Measurements from ENCODE around the gene RAPGEF2.
"Not testable (repeated sequence)": the region's sequence is repeated elsewhere in the genome, so short reads cannot be mapped to it uniquely, and the experiment has no call there.

RAPGEF2 gene

DNA sequence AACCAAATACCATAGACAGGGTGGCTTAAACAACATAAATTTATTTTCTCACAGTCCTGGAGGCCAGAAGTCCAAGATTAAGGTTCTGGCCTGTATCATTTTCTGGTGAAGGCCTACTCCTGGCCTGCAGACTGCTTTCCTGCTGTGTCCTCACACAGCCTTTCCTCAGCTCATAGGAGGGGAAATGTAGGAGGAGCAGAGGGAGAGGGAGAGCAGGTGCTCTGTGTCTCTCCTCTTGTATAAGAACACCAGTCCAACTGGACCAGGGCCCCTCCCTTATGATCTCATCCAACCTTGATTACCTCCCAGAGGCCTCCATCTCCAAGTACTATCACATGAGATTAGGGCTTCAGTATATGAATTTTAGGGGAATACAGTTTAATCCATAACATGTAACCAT is 34.3 kb downstream of the RAPGEF2 start:
- no peak for DNase-seq (ENCODE audit: low spot score)

DNA sequence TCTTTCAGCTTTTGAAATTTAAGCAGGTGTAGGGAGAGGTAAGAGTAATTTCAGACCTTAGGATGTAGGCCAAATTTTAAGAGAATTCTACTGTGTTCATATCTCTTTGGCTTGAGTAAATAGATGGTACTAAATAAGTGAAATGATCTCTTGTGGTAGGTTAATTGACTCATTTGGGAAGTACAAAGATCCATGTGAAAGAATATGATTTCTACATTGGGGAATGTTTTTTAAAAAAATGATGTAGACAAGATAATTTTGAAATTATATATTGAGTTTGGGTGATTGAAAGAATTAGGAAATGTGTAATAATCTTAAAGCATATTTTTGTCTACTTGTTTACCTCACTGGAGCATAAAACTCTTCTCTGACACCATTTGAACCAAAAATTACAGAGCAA is 35.6 kb downstream of the RAPGEF2 start:
- DNase-seq (ENCODE audit: low spot score), result no peak

DNA sequence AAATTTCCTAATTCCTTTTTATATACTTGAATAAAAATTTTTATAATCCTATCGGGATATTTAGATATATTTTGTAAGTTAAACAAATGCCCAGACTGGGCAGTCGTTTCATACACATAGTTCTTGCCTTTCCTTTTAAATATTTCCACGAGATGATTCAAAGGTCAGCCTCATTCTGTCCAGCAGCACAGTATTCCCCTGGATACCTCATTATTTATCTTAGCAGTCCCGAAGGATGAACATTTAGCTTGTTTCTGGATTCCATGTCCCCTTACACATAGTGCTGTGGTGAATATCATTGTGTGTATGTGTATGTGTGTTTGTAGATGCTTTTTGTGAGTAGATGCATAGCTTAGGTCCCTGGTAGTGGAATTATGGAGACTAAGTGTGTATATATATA is 38.3 kb downstream of the RAPGEF2 start:
- no peak for DNase-seq (ENCODE audit: low spot score)

DNA sequence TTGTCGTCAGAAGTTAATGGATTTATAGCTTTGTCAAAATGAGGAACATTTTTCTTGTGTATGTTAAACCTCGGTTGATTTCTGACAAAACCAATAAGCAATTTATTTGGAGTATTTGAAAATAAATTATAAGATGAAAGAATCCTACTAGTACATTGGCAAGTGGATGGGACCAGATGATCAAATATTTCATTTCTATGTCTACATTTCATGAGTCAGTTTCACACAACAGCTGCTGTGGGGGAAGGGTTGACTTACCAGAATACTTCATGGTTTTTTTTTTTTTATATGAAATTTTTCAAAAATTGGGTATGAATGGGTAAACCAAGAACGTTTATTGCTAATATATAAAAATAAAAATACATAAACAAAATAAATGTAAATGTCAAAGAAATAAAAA is 39.4 kb downstream of the RAPGEF2 start:
- DNase-seq (ENCODE audit: low spot score), result peak; percentile 13

DNA sequence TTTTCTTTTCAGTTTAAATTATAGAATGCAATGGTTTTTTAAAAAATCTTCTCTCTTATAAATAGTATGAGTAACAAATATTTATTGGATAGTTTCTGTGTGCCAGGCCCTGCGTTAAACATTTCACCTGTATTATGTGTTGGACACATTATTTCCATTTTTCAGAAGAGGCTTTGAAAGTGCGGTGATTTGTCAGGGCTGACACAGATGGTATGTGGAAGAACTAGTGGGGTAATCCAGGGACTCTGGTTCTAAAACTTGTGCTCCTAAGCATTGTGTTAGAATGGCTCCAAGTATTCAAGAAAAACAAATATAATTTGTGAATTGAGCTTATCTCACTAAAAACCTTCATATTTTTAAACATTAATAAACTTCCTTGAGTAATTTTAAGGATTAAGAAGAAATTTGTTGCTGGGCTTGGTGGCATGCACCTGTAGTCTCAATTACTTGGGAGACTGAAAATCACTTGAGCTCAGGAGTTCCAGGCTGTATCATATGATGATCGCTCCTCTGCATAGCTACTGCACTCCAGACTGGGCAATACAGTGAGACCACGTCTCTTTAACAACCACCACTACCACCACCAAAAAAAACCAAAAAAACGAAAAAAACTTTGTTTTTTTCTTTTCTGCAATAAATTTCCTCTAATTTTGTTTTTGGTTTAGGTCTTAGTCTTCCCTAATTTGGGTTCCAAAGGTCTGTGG is 40.0 kb downstream of the RAPGEF2 start:
- DNase-seq (ENCODE audit: low spot score), result no peak

DNA sequence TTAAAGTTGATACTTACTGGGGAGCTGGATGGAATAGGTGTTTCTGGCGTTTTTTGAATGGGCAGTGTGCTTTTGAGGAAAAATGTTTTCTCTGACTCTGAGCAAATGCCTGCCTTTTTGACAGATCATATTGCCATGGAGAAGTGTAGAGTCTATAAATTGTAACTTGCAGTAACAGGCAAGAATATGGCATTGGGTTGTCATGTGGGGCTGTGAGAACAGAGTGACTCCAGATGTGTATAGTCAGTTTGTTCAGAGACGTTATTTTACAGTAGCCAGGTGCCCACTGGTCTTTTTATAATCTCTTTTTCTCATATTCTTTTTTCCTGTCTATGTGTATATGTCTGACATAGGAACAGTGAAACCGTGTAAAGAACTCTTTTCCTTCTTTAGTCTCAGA is 40.8 kb downstream of the RAPGEF2 start:
- DNase-seq (ENCODE audit: low spot score), result no peak

DNA sequence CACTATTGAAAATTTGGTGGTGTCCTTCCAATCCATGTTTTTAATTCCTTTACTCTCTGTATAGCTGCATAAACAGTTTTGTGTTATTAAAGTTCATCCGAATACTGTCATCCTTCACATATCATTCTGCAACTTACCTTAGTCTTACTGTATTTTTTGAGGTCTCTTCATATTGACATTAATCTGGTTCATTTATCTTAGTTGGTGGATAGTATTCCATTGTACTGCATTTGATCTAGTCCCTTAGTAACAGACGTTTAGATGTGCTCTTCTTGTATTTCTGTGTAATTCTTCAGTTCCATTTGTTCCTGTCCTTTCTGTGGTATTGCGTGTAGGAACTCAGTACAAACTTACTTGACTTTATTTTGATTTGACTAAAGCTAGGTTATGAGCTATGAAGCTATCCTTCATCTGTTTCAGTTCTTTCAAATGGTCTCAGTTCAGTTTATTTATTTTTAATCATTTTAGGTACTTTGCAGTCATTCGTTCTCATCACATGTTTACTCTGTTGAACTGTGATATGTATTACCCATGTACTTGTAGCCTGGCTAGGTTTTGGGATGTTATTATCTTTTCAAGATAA is 41.3 kb downstream of the RAPGEF2 start:
- no peak for DNase-seq (ENCODE audit: low spot score)

DNA sequence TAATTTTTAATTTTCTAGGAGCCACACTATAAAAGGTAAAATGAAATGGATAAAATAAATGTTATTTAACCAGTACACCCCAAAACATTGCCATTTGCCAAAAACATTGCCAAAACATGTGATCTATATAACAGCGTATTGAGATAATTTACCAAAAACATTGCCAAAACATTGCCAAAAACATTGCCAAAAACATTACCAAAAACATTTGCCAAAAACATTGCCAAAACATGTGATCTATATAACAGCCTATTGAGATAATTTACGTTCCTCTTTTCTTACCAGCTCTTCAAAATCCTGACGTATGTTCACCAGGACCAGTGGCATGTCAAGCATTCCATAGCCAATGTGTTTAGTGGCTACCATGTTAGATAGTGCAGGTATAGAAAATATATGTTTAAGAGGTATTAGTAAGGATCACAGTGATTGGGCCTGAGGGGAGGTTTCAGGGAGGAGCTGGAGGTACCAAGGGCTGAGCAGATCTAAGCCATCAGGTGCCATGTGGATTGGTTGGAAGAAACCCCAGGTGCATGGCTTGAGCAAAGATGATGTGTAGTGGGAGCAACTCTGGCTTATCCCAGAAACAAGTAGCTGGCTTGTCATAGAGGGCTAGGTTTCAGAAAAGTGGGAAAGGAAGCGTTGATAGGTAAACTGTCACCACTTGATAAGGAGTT is 42.6 kb downstream of the RAPGEF2 start:
- DNase-seq (ENCODE audit: low spot score), result no peak

DNA sequence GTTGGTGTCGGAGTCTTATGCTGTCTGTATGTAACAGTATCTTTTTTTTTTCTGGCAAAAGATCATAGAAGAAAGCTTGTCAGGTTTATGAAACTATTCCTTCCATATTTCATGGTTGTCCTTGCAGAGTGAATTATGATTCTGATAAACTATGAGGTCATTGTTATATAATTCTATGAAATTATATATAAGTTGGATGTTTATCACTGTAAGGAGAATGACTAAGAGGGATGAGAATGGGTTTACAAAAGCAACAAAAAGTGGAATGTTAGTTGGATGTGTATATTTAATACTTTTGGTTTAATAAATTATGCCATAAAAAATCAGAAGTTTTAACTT is 43.1 kb downstream of the RAPGEF2 start:
- DNase-seq (ENCODE audit: low spot score), result no peak

DNA sequence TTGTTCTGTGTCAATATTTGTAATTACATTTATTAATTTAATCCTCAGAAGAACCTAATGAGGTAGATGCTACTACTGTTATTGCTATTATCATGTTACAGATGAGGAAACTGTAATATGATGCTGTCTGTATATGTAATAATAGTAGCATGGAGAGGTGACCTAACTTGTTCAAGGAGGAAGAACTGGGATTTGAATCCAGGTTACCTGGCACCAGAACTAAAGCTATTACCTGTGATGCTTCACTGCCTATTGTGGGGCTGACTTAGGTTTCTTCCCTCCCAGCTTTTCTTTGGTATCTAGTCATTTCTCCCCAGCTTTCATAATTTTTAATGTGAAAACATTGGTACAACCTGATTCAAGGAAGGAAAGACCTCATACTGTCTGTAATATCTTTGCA is 43.6 kb downstream of the RAPGEF2 start:
- DNase-seq (ENCODE audit: low spot score), result no peak

DNA sequence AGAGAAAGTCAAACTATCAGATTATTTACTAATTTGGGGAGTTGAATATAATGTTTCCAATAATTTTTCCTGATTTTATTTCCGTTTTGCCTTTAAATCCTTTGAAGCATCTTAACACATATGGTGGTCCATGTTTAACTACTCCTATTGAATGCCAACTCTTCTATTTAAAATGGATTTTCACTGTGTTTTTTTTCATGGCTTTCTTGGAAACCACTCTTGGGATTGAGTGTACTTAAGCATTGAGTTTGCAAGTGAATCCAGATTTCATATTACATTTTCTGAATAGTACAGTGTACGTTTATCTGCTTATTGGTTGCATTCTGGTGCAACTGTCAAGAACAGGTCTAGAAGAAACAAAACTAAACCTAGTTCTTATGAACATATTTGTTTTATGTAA is 45.6 kb downstream of the RAPGEF2 start:
- DNase-seq (ENCODE audit: low spot score), result no peak

DNA sequence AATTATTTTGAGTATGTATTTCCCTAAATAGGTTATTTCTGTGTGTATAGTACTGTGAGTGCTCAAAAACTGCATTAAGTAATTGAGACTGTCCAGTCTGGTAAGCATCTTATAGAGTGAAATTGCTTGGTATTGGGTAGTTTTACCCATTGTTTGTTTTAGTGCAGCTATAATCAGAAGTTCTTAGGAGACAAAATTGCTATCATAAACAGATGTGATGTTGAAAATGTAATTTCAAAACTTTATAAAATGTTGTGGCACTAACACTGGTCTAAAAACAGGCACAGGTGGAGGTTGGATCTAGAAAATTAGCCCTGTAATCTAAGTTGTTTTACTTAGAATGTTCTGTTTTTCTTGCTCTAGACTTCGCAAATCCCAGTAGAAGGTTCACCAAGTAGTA is 46.8 kb downstream of the RAPGEF2 start:
- no peak for DNase-seq (ENCODE audit: low spot score)

DNA sequence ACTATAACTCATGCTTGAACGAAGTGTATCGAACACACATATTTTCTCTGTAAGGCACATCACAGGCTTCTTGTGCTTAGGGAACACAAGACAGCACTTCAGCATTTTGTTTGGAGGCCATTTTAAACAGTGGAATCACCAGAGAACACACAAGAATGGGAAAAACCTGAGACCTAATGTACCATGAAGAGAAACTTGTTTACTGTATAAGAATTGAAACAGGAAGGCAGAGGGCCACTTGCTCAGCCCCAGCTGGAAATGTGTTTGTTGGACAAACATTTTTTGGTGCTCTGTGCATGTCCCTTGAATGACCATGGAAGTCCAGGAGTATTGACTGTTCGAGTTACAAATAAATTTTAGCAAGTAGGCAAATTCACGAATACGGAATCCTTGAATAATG is 47.5 kb downstream of the RAPGEF2 start:
- no peak for DNase-seq (ENCODE audit: low spot score)

DNA sequence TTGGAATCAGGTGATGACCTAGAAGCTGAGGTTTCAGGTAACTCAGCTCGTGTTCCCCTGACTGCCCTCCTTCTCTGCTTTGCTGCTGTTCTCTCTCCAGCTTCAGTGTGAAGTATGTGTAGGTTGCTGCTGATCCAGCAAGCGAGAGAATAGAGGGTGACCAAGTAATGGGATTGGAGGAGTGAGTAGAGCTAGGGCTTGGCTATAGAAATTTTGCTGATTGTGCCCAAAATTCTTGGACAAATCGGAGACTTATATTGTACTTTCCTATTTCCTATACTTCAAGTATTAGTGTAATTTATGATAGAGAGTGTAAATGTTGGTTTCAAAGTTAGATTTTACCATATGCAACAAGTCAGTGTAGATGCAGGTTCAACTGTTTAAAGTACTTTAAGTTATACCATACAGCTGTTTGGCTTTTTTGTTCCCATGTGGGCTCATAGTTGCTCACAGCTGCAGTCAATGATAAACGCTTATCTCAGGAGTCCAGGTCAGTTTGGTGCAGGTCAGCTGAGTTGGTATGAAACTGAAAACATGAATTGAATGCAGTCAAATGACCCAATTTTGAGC is 48.0 kb downstream of the RAPGEF2 start:
- DNase-seq (ENCODE audit: low spot score), result no peak

DNA sequence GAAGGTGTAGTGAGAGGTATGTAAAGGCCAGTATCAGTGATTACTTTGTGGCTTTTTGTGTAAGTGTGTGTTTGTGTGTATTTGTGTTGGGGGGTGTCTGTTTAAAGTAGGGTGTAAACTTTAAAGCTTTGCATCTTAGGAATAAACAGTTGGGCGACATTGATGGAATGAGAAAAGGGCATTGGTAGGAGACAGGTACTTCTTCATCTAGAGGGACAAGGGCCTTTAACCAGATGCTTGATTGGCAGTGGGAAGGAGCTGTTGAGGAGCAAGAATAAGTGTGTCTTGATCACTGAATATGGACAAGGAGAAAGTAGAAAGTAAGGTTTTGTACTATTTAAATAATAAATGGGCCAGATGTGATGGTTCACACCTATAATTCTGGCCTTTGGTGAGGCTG is 48.8 kb downstream of the RAPGEF2 start:
- no peak for DNase-seq (ENCODE audit: low spot score)

DNA sequence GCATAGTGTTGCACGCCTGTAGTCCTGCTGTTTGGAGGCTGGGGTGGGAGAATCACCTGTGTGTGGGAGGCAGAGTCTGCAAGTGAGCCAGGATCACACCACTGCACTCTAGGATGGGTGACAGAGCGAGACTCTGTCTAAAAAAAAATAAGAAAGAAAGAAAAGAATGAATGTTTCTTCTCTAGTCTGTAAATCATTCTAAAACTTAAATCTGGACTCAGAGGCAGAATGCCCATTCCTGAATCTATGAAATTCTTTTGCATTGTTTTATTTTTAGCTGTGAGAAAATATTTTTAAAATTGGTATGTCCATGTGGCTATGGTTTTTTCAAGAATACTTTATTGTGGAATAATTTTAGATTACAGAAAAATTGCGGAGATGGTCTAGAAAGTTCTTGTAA is 49.3 kb downstream of the RAPGEF2 start:
- no peak for DNase-seq (ENCODE audit: low spot score)

DNA sequence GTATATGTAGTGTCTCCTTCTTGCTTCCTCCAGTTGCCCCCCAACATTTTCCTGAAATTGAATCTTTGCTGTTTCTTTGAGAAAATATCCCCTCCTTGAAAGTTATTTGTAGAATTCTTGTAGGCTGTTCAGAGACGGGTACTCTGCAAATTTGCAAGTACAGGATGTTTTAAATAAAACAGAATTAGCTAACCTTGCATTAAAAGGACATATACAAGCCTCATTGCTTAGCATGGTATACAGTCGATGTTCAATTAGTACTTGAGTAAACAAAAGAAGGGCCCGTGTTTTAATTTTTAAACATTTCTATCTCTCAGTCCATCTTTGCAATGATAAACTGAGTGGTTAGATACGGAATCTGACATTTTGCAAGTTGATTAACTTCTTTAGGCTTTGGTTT is 50.8 kb downstream of the RAPGEF2 start:
- DNase-seq (ENCODE audit: low spot score), result no peak

DNA sequence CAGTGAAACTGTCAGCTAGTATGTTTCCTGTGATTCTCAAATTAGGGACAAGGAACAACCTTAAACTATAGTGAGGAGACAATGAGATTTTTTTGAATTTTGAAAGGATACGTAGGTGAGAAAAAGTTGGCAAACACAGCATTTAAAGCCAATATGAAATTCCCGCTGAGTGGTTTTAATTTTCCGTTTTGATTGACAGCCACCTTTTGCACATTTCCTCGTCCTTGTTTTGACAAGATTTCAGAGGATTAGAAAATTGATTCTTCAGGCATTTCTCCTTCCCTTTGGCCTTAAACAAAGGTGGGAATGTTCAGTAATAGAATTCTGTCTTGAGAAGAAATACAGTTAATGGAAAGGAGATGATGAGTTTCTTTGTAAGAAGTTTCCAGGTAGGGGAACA is 52.2 kb downstream of the RAPGEF2 start:
- no peak for DNase-seq (ENCODE audit: low spot score)

DNA sequence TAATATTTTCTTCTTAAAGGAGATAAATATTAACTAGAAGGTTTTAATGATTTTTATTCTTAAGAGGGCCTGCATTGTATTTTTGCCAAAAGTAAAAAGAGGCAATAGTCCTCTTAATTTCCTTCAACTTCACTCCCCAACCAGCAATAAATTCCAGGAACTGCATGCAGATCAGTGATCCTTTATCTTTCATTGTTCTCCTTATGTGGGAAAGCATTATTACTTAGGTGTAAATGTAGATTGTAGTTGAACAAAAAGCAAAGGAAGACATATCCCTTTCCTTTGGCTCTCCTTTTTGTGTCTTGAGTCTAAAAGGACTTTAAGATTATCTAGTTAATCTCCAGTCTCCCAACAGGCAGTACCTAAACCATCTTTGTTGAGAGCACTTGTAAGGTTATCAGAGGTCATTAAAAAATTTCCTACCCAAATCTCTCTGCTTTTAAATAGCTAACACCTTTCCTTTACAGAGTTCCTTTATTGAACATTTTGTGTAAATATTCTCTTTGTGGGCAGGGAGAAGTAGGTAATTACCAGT is 55.3 kb downstream of the RAPGEF2 start:
- no peak for DNase-seq (ENCODE audit: low spot score)

DNA sequence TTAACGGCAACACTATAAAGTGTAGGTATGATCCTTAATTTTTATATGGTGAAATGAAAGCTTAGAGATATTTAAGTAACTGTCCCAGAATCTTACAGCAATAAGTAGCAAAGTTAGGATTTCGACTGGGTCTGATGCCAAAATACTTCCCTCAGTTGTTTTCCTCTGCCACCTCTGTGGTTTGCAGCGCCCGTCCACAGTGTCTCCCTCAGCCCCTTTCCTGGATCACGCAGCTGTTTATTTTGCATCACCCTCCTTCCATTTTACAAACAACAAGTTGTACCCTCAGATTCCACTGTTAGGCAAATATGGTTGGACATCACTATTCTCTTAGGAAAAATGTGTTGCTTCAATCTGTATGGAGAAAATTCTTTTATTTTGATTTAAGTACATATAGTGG is 56.1 kb downstream of the RAPGEF2 start:
- DNase-seq (ENCODE audit: low spot score), result no peak

DNA sequence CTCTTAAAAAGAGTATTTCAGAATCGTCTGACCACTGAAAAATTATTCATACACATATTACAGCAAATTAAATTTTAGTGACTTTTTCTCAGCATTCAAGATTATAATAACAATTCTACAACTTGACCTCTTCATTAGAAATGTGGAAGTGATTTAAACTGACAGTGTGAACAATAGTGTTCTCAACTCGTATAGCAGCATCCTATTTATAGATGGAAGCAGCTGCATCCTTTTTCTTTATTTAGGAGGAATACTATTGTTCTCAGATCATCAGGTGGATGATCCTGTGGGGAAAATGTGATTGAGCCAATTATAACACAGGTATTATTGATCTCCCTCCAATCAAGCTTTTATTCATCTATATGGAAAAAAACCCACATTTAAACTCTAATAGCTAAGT is 56.7 kb downstream of the RAPGEF2 start:
- no peak for DNase-seq (ENCODE audit: low spot score)

DNA sequence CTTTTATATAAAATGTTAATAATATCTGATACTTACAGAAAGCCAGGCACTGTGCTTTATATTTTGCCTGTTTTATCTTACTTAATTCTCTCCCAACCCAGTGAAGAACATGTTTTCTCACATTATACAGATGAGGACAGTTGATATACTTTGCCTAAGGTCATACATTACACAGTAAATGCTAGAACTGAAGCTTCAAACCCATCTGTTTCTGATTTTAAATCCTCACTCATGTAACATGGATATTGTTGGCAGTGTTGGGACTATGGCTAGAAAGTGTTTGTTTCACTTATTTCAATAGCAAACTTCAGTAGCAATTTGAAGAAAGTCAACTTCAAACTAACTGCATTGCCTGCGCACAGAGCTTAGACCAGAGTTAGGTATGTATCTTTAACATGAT is 57.4 kb downstream of the RAPGEF2 start:
- DNase-seq (ENCODE audit: low spot score), result peak; percentile 25

DNA sequence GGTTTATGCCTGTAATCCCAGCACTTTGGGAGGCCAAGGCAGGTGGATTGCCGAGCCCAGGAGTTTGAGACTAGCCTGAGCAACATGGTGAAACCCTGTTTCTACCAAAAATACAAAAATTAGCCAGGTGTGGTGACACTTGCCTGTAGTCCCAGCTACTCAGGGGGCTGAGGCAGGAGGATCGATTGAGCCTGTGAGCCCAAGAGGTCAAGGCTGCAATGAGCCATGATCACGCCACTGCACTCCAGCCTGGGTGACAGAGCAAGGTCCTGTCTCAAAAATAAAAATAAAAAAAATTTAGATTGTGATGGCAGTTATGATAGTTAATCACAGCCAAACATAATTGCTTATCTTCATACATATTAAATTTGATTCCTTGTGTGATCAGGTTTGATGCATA is 58.6 kb downstream of the RAPGEF2 start:
- DNase-seq (ENCODE audit: low spot score), result not testable (repeated sequence)
